K562 (cell line): ENCODE data around the gene CHST10. TPM values are rescaled to one million over a fixed set of nuclear protein-coding genes. Genes with fewer than 3 reads are reported as not detected.

Source experiments
- ATAC-seq: fragments of 200-7000 bp; cut with Tn5 transposase; 3 replicates; pipeline ENCODE4 v1.9.1; 2020; ENCODE audit warnings: moderate library complexity
- BruUV-seq: library from RNA; stranded (reverse); fragments of 400-500 nt; replicated peaks from 2 replicates; lab custom pipeline; 2021; lab: Mats Ljungman, UMichigan
- CTCF ChIA-PET: fragments of 300-600 bp; formaldehyde crosslinking; extraction: SDS; loops from one replicate; lab custom pipeline; 2021; ENCODE audit warnings: low intra/inter-chr PET ratio; lab: Yijun Ruan, JAX
- POLR2A ChIA-PET: fragments of 300-600, 350-650 bp; sonication (Branson Sonifier 250); formaldehyde crosslinking; extraction: SDS; loops from one replicate; lab custom pipeline; 2021; ENCODE audit warnings: antibody characterized with exemption, inconsistent platforms; lab: Yijun Ruan, JAX
- DNase-seq, 4 experiments: peaks; one replicate each; pipeline versions ENCODE4 v3.0.0 to v3.0.0-alpha.2; 2011 to 2018; ENCODE audit warnings: low spot score in 3 of 4, mixed read lengths in 3 of 4; ENCODE audit errors: extremely low read depth in 1 of 4
- FAIRE-seq: peaks from 2 replicates; lab custom pipeline; 2011; peaks lifted over from hg19 to GRCh38; lab: Jason Lieb, UNC
- H2AFZ ChIP-seq: 2 replicates; pipeline ENCODE4 v1.6.0; 2011; ENCODE audit warnings: low read depth, low read length, control low read depth, inconsistent platforms
- H3K27ac ChIP-seq: fragments of 200-600 bp; 3 replicates; pipeline ENCODE4 v1.8.0; 2011; ENCODE audit warnings: low read depth, mild to moderate bottlenecking, control low read depth, inconsistent platforms, low read length, moderate library complexity, mixed read lengths; ENCODE audit errors: extremely low read depth
- H3K27me3 ChIP-seq, 2 experiments: fragments of 300-600 bp in 1 of 2; 2 replicates in 1 of 2; 3 replicates in 1 of 2; pipeline versions ENCODE4 v1.6.0 to v1.8.0; 2011; ENCODE audit warnings: inconsistent platforms in 2 of 2, low read length in 2 of 2, mild to moderate bottlenecking in 1 of 2, mixed read lengths in 1 of 2, moderate library complexity in 1 of 2; ENCODE audit not compliant: control insufficient read depth in 2 of 2, insufficient read depth in 2 of 2
- H3K36me3 ChIP-seq: fragments of 300-600 bp; 3 replicates; pipeline ENCODE4 v1.8.0; 2011; ENCODE audit warnings: mild to moderate bottlenecking, low read length, inconsistent platforms; ENCODE audit not compliant: control insufficient read depth, insufficient read depth
- H3K4me1 ChIP-seq, 2 experiments: fragments of 200-600 bp in 1 of 2; replicated peaks in 1 of 2; 2 replicates in 1 of 2; 3 replicates in 1 of 2; pipeline versions ENCODE4 v1.5.1 to v1.8.0; 2011; ENCODE audit warnings: inconsistent platforms in 2 of 2, low read length in 2 of 2, mild to moderate bottlenecking in 1 of 2, mixed read lengths in 1 of 2, moderate library complexity in 1 of 2; ENCODE audit not compliant: control insufficient read depth in 2 of 2, insufficient read depth in 2 of 2
- H3K4me2 ChIP-seq: 2 replicates; pipeline ENCODE4 v1.6.1; 2011; ENCODE audit warnings: low read length, control low read depth, inconsistent platforms, mixed read lengths; ENCODE audit not compliant: insufficient read depth
- H3K4me3 ChIP-seq: fragments of 200-600 bp; sonication (generic), shearing (Covaris generic); 2 replicates; pipeline ENCODE4 v1.5.1; 2016; ENCODE audit warnings: control low read depth, inconsistent platforms
- H3K79me2 ChIP-seq: fragments of 200-600 bp; 3 replicates; pipeline ENCODE4 v1.8.0; 2011; ENCODE audit warnings: low read length, inconsistent platforms; ENCODE audit not compliant: control insufficient read depth, insufficient read depth
- H3K9ac ChIP-seq, 2 experiments: 2 replicates each; pipeline versions ENCODE4 v1.6.0 to v1.6.1; 2011; ENCODE audit warnings: low read depth in 2 of 2, low read length in 2 of 2, control low read depth in 1 of 2, inconsistent platforms in 1 of 2, mild to moderate bottlenecking in 1 of 2, mixed read lengths in 1 of 2; ENCODE audit not compliant: insufficient read depth in 1 of 2
- H3K9me1 ChIP-seq: one replicate; pipeline ENCODE4 v1.6.0; 2011; ENCODE audit warnings: inconsistent platforms, mild to moderate bottlenecking, low read length, moderate library complexity; ENCODE audit not compliant: control insufficient read depth, insufficient read depth
- H3K9me3 ChIP-seq: replicated peaks from 2 replicates; pipeline ENCODE4 v1.5.1; 2011; ENCODE audit warnings: low read depth, low read length, inconsistent platforms; ENCODE audit not compliant: control insufficient read depth, insufficient read depth
- H4K20me1 ChIP-seq: replicated peaks from 2 replicates; pipeline ENCODE4 v1.6.1; 2011; ENCODE audit warnings: low read length, inconsistent platforms, mixed read lengths; ENCODE audit not compliant: control insufficient read depth, insufficient read depth
- NONO ChIP-seq, 2 experiments: fragments of 200-400 bp in 1 of 2; fragments of 450-650 bp in 1 of 2; formaldehyde crosslinking in 1 of 2; IDR thresholded peaks; 2 replicates each; pipeline ENCODE4 v1.6.1; 2017; ENCODE audit warnings: low read depth in 2 of 2, mild to moderate bottlenecking in 2 of 2, moderate library complexity in 2 of 2, low read length in 1 of 2
- TEAD2 ChIP-seq: fragments of 450-650 bp; IDR thresholded peaks from 2 replicates; pipeline ENCODE4 v1.6.1; 2016; ENCODE audit warnings: missing genetic modification characterization, control low read depth, missing compliant biosample characterization
- TRIM28 ChIP-seq: fragments of 450-650 bp; IDR thresholded peaks from 2 replicates; pipeline ENCODE4 v1.6.1; 2017
- ZNF699 ChIP-seq: fragments of 250-450 bp; sonication (Bioruptor Pico); IDR thresholded peaks from 2 replicates; pipeline ENCODE4 v1.8.0; 2021; ENCODE audit warnings: mild to moderate bottlenecking, moderate library complexity; ENCODE audit not compliant: insufficient replicate concordance
- WGBS: fragments of 100-300 bp; shearing (Covaris generic); methylation state at CpG from one replicate; pipeline ENCODE4 v1.1.6; 2016; ENCODE audit warnings: low coverage, mixed read lengths; ENCODE audit not compliant: insufficient coverage; ENCODE audit errors: missing lambda C conversion rate; 5-methylcytosine and 5-hydroxymethylcytosine counted together
- in situ Hi-C: fragments of 300-500 bp; cut with MboI; formaldehyde crosslinking; loops from 4 replicates; pipeline ENCODE4 v1.15.0; 2018; ENCODE audit warnings: inconsistent platforms, mixed read lengths
- intact Hi-C: fragments of 100-400 bp; cut with micrococcal nuclease; formaldehyde crosslinking; loops from 2 replicates; pipeline ENCODE4 v1.14.2; 2022
- polyA plus RNA-seq, 8 experiments: library from polyadenylated mRNA; depleted of rRNA in 4 of 8; stranded (reverse) in 5 of 8; unstranded in 3 of 8; fragments of >200 nt; fragmentation: Nextera tagmentation in 2 of 8; fragmentation: Illumina TruSeq in 1 of 8; extraction: Ambion mirVana in 2 of 8; extraction: Trizol in 1 of 8; gene quantifications; 2 replicates each; pipeline versions ENCODE4 v1.2.1 to v1.2.3, GENCODE V29; 2011 to 2014; ENCODE audit warnings: inconsistent platforms in 1 of 8, missing spikeins in 1 of 8
- total RNA-seq, 7 experiments: library from RNA; depleted of rRNA in 6 of 7; stranded (reverse); fragments of >200 nt in 6 of 7; fragmentation: Illumina TruSeq in 2 of 7; extraction: Trizol in 2 of 7; gene quantifications; 2 replicates each; pipeline versions ENCODE4 v1.2.1 to v1.2.3, GENCODE V29; 2011 to 2021; ENCODE audit warnings: low replicate concordance in 1 of 7
- TF ChIP-seq, protein P1 (sequence below): IDR thresholded peaks from 2 replicates; pipeline ENCODE4 v1.6.1; 2011; ENCODE audit warnings: borderline replicate concordance, low read depth, mild to moderate bottlenecking, moderate library complexity, low read length; ENCODE audit not compliant: insufficient read depth, poor library complexity, severe bottlenecking

Gene CHST10
- total and polyA plus RNA-seq, 9 of the 15 experiments (the other 6 are each of a cell fraction or from before 2014, with no cell fraction given) = 1.3 to 30.9 (median 19.3) TPM

DNA sequence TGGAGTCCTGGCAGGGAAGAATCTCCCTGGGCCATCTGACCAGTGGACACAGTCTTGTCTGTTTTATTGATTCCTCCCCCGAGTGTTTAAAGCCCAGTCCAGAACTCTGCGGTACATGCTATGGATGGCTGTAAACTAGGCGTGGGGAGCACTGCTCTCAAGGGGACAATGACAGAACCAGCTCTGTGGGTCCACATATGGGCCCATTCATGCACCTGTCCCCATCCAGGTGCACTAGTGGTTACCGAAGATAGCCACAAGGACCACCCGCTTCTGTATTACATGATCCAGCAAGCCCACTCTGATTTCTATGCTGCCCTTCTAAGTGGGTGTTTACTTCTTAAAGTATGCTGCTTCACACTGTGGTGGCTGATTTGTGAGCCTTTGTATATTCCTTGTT is 21.0 kb downstream of the CHST10 start:
- Histone ChIP-seq H3K27ac (no peak overlapping the region), H3K9me3 (no peaks in the 10 kb centered on the region), H3K9ac (no peak overlapping the region), H2AFZ (no peak overlapping the region), H4K20me1 (no peaks in the 10 kb centered on the region; the same call in 1 of the 2 replicates), H3K4me1 (peaks cover 0 to 2% of the 10 kb centered on the region in 2 experiments; a peak in 1 of 5 replicates), H3K9me1 (no peaks in the 10 kb centered on the region), H3K4me3 (no peak overlapping the region), H3K4me2 (no peak overlapping the region), H3K36me3 (peaks cover 46% of the 10 kb centered on the region; the same call in 1 of the 3 replicates), H3K27me3 (no peaks in the 10 kb centered on the region), H3K79me2 (no peaks in the 10 kb centered on the region)
- in situ Hi-C loops = loop anchor here (25.0 kb wide), 1 partner anchor 834 kb away; no protein-coding TSS in a partner anchor
- FAIRE-seq (no peak), ATAC-seq (no peak), DNase-seq (no peak)
- ChIA-PET POLR2A (no interaction called here), CTCF (no interaction called here)
- WGBS = 84% methylated on average over 5 of the region's 5 CpGs
- no TSS peak for BruUV-seq
- TF ChIP-seq, protein P1, sequence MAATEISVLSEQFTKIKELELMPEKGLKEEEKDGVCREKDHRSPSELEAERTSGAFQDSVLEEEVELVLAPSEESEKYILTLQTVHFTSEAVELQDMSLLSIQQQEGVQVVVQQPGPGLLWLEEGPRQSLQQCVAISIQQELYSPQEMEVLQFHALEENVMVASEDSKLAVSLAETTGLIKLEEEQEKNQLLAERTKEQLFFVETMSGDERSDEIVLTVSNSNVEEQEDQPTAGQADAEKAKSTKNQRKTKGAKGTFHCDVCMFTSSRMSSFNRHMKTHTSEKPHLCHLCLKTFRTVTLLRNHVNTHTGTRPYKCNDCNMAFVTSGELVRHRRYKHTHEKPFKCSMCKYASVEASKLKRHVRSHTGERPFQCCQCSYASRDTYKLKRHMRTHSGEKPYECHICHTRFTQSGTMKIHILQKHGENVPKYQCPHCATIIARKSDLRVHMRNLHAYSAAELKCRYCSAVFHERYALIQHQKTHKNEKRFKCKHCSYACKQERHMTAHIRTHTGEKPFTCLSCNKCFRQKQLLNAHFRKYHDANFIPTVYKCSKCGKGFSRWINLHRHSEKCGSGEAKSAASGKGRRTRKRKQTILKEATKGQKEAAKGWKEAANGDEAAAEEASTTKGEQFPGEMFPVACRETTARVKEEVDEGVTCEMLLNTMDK = no peak
- no peak for TF ChIP-seq TRIM28
- TF ChIP-seq NONO (IDR thresholded peaks at IDR 0.05; ENCODE audit: low read depth in 2 of 2, low read length in 1 of 2) = no peak
- no peak for TF ChIP-seq ZNF699 (CRISPR knock-in tag)
- no peak for TF ChIP-seq TEAD2 (tag)
- intact Hi-C loops = no loop called here
